Gastrocnemius medialis (tissue), 4 donors: ENCODE data around the gene SRP19. TPM values are rescaled to one million over a fixed set of nuclear protein-coding genes. Genes with fewer than 3 reads are reported as not detected.

Experiments
- ATAC-seq, 2 donors: fragments of 150-250 bp; one replicate each; pipeline ENCODE4 v1.9.1; 2016
- DNase-seq, 2 donors: peaks; one replicate each; pipeline ENCODE4 v3.0.0-alpha.2; 2019
- H3K27ac ChIP-seq, 4 donors: fragments of 200-600 bp; sonication (generic); 1 replicate in 1 of 4; 2 replicates in 3 of 4; pipeline ENCODE4 v1.5.1; 2016 to 2018; ENCODE audit warnings: mild to moderate bottlenecking in 2 of 4, moderate library complexity in 1 of 4
- H3K27me3 ChIP-seq, 3 donors: fragments of 200-600 bp; sonication (generic) in 2 of 3; 1 replicate in 1 of 3; 2 replicates in 2 of 3; pipeline versions ENCODE4 v1.5.1 to v1.6.0; 2016 to 2019; ENCODE audit warnings: mild to moderate bottlenecking in 1 of 3, moderate library complexity in 1 of 3
- H3K36me3 ChIP-seq, 2 donors: fragments of 200-600 bp; sonication (generic) in 1 of 2; one replicate each; pipeline ENCODE4 v1.5.1; 2017 to 2018
- H3K4me1 ChIP-seq, 2 donors: fragments of 200-600 bp; sonication (generic) in 1 of 2; one replicate each; pipeline ENCODE4 v1.5.1; 2016 to 2017; ENCODE audit warnings: mild to moderate bottlenecking in 2 of 2
- H3K4me3 ChIP-seq, 4 donors: fragments of 200-600 bp; sonication (generic) in 3 of 4; 1 replicate in 1 of 4; 2 replicates in 3 of 4; pipeline ENCODE4 v1.5.1; 2016 to 2019; ENCODE audit warnings: mild to moderate bottlenecking in 2 of 4
- H3K9me3 ChIP-seq, 3 donors: fragments of 200-600 bp; sonication (generic) in 2 of 3; 1 replicate in 1 of 3; 2 replicates in 2 of 3; pipeline ENCODE4 v1.5.1; 2016 to 2019
- POLR2A ChIP-seq, 2 donors: fragments of 450-650 bp; IDR thresholded peaks; one replicate each; pipeline ENCODE4 v1.6.1; 2017; ENCODE audit warnings: antibody characterized with exemption in 2 of 2, mild to moderate bottlenecking in 2 of 2, moderate library complexity in 2 of 2
- in situ Hi-C, 4 donors: fragments of 200-750 bp; cut with MboI; loops; one replicate each; pipeline versions ENCODE4 v1.15.0 to v1.8.0; 2017; ENCODE audit warnings: low sequenced_read_pairs in 4 of 4
- intact Hi-C: fragments of 100-400 bp; cut with DNase I; formaldehyde crosslinking; loops from one replicate; pipeline ENCODE4 v1.15.1; 2023; ENCODE audit warnings: low total_unique reads
- total RNA-seq, 4 donors: library from RNA; depleted of rRNA; stranded (reverse); fragments of >200 nt; gene quantifications; one replicate each; pipeline versions ENCODE4 v1.1.0 to v1.2.3, GENCODE V29; 2016
- TF ChIP-seq, protein P1 (sequence below), 5 experiments: fragments of 450-650 bp in 3 of 5; fragments of 200-600 bp in 2 of 5; sonication (generic) in 2 of 5; IDR thresholded peaks in 4 of 5; conservative IDR thresholded peaks in 1 of 5; 1 replicate in 4 of 5; 2 replicates in 1 of 5; pipeline ENCODE4 v1.5.1; 2016 to 2019; ENCODE audit warnings: antibody characterized with exemption in 5 of 5, mild to moderate bottlenecking in 3 of 5, moderate library complexity in 3 of 5

The SRP19 gene
- total RNA-seq, 4 donors from 2014 or later = 40.4 to 63.8 (median 55.0) TPM

DNA sequence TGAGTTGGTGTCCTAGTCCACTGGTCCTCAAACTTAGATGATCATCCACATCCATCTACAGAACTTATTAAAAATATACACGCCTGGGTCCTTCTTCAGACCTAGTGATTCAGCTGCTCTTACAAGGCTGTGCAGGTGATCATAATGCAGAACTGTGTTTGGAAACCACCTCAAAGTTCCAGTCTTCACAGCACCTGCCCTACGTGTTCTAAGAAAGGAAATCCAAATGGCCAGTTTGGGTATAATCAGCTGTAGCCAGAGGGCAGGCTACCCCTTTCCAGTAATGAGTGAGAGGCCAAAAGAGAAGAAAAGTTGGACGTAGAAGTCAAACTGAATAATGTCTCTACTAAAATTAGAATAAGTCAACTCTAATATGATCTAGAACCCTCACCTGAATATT is 45.5 kb downstream of the SRP19 start:
- H3K9me3 ChIP-seq = no peaks in the 10 kb centered on the region
- ATAC-seq = peak in 1 of 2 donors; percentile 6
- in situ Hi-C loops = no loop called here
- H3K27me3 ChIP-seq = no peaks in the 10 kb centered on the region
- H3K4me3 ChIP-seq = no peak overlapping the region
- intact Hi-C loops = no loop called here
- no peak for DNase-seq
- peaks cover 0 to 26% of the 10 kb centered on the region in 2 donors for H3K36me3 ChIP-seq
- H3K27ac ChIP-seq = peak overlapping the region in 3 of 4 donors; percentile 43 to 70 (median 56)
- no peak for TF ChIP-seq POLR2A (IDR thresholded peaks at IDR 0.05)
- TF ChIP-seq, protein P1, sequence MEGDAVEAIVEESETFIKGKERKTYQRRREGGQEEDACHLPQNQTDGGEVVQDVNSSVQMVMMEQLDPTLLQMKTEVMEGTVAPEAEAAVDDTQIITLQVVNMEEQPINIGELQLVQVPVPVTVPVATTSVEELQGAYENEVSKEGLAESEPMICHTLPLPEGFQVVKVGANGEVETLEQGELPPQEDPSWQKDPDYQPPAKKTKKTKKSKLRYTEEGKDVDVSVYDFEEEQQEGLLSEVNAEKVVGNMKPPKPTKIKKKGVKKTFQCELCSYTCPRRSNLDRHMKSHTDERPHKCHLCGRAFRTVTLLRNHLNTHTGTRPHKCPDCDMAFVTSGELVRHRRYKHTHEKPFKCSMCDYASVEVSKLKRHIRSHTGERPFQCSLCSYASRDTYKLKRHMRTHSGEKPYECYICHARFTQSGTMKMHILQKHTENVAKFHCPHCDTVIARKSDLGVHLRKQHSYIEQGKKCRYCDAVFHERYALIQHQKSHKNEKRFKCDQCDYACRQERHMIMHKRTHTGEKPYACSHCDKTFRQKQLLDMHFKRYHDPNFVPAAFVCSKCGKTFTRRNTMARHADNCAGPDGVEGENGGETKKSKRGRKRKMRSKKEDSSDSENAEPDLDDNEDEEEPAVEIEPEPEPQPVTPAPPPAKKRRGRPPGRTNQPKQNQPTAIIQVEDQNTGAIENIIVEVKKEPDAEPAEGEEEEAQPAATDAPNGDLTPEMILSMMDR (IDR thresholded peaks at IDR 0.05 in 4 of 5, conservative IDR thresholded peaks at IDR 0.05 in 1 of 5) = no peak
- peaks cover 18 to 29% of the 10 kb centered on the region in 2 donors for H3K4me1 ChIP-seq

DNA sequence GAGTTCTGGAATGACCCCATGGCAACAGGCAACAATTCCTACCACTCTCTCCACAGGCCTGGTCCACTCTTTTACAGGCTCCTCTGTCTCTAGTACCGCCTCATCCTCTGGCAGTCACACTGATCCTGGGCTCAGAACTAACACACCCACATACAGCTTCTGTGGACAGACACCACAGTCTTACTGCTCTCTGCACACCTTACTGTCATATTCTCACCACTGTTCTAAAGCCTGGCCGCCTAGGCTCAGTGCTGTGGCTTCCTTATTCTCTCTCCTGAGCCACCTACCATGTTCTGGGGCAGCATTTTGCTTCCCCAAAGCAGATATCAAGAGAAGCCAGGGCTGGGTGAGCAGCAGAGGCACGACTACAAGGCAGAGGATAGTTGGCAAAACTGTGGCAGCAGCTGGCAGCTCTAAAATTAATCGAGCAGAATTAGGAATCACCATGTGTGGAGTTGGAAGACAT is 46.1 kb downstream of the SRP19 start:
- ATAC-seq = peak in 1 of 2 donors; percentile 71
- no peak for TF ChIP-seq POLR2A (IDR thresholded peaks at IDR 0.05)
- TF ChIP-seq, protein P1 (IDR thresholded peaks at IDR 0.05 in 4 of 5, conservative IDR thresholded peaks at IDR 0.05 in 1 of 5) = no peak
- Histone ChIP-seq H3K4me1 (peaks cover 18 to 31% of the 10 kb centered on the region in 2 donors), H3K4me3 (no peak overlapping the region), H3K9me3 (no peaks in the 10 kb centered on the region), H3K27ac (peak overlapping the region; percentile 36 to 70 (median 50)), H3K36me3 (peaks cover 0 to 20% of the 10 kb centered on the region in 2 donors), H3K27me3 (no peaks in the 10 kb centered on the region)
- in situ Hi-C loops = no loop called here
- intact Hi-C loops = no loop called here
- no peak for DNase-seq

DNA sequence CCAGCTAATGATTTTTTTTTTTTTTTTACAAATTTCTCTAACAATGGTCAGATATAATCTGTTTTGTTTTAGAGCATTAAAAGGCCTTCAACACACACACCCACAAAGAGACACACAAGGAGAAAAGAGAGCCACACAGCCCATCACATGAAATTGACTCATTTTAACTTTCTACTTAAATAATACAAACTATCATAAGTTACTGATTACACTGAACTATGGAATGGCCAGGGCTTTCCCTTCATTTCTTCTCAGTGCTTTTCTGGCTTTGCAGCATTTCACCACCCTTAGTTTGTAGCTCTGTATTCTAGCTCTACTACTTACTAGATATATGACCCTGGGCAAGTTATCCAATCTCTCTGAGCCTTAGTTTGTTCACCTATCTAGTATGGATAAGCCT is 47.8 kb downstream of the SRP19 start:
- Histone ChIP-seq H3K9me3 (no peaks in the 10 kb centered on the region), H3K27ac (no peak overlapping the region), H3K36me3 (peaks cover 0 to 18% of the 10 kb centered on the region in 2 donors), H3K27me3 (no peaks in the 10 kb centered on the region), H3K4me1 (peaks cover 22 to 31% of the 10 kb centered on the region in 2 donors), H3K4me3 (no peak overlapping the region)
- in situ Hi-C loops (no loop called here), intact Hi-C loops (no loop called here)
- no peak for DNase-seq
- no peak for ATAC-seq
- TF ChIP-seq, protein P1 (IDR thresholded peaks at IDR 0.05 in 4 of 5, conservative IDR thresholded peaks at IDR 0.05 in 1 of 5) = no peak
- no peak for TF ChIP-seq POLR2A (IDR thresholded peaks at IDR 0.05)

DNA sequence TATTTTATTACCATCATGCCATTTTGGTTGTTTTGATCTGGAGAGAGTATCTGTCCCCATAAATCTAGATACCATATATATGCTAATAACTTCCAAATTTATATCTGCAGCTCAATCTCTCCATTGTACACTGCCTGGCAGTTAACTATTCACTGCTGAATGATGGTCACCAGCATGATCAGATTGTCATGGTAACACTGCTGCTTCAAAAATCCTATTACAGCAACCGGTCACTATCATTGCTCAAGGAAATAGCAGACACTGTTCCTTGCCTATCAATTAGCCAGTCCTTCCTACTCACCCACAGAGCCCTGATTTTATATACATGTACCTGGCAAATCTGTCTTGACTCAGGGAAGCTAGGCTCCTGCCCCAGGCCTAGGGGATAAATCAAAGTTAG is 49.4 kb downstream of the SRP19 start:
- Histone ChIP-seq H3K27me3 (no peaks in the 10 kb centered on the region), H3K4me3 (no peak overlapping the region), H3K27ac (no peak overlapping the region), H3K9me3 (no peaks in the 10 kb centered on the region), H3K36me3 (peaks cover 0 to 18% of the 10 kb centered on the region in 2 donors), H3K4me1 (peaks cover 29 to 47% of the 10 kb centered on the region in 2 donors)
- TF ChIP-seq, protein P1 (IDR thresholded peaks at IDR 0.05 in 4 of 5, conservative IDR thresholded peaks at IDR 0.05 in 1 of 5) = no peak
- TF ChIP-seq POLR2A (IDR thresholded peaks at IDR 0.05) = no peak
- in situ Hi-C loops (loop anchor here in 2 of 4 donors (10.0 kb wide), 2 partner anchors 46 to 56 kb away; partner anchors contain the start of gene SRP19 (in 1 of the 2)), intact Hi-C loops (no loop called here)
- no peak for ATAC-seq
- no peak for DNase-seq
